Glutamatergic neuron (in vitro differentiated cells): ENCODE data around the gene EXOC6B. TPM values are rescaled to one million over a fixed set of nuclear protein-coding genes. Genes with fewer than 3 reads are reported as not detected.

Experiments
- DNase-seq: peaks from one replicate; pipeline ENCODE4 v3.0.0; 2022
- H3K27ac Mint-ChIP-seq: one replicate; pipeline ENCODE4 v1.8.0; 2020; ENCODE audit warnings: mild to moderate bottlenecking, mixed read lengths, inconsistent platforms; ENCODE audit not compliant: unreplicated experiment
- H3K27me3 Mint-ChIP-seq: one replicate; pipeline ENCODE4 v1.8.0; 2020; ENCODE audit warnings: mild to moderate bottlenecking, moderate library complexity, mixed read lengths, inconsistent platforms; ENCODE audit not compliant: unreplicated experiment
- H3K36me3 Mint-ChIP-seq: one replicate; pipeline ENCODE4 v1.8.0; 2020; ENCODE audit warnings: mild to moderate bottlenecking, mixed read lengths, inconsistent platforms; ENCODE audit not compliant: unreplicated experiment
- H3K4me1 Mint-ChIP-seq: one replicate; pipeline ENCODE4 v1.8.0; 2020; ENCODE audit warnings: mild to moderate bottlenecking, low read depth, mixed read lengths, inconsistent platforms; ENCODE audit not compliant: unreplicated experiment
- H3K4me3 Mint-ChIP-seq: one replicate; pipeline ENCODE4 v1.8.0; 2020; ENCODE audit warnings: mild to moderate bottlenecking, mixed read lengths, inconsistent platforms; ENCODE audit not compliant: unreplicated experiment
- H3K9me3 Mint-ChIP-seq: one replicate; pipeline ENCODE4 v1.8.0; 2020; ENCODE audit warnings: mild to moderate bottlenecking, moderate library complexity, mixed read lengths, inconsistent platforms; ENCODE audit not compliant: unreplicated experiment
- CTCF ChIP-seq: fragments of 200-600 bp; sonication (generic); IDR thresholded peaks from one replicate; pipeline ENCODE4 v1.5.0; 2021; ENCODE audit not compliant: partially characterized antibody, unreplicated experiment
- total RNA-seq: library from RNA; stranded (reverse); fragmentation: NEBNext Ultra II Directional; extraction: Animal tissue kit (Norgen Biotek cat#: 25700); gene quantifications from one replicate; pipeline ENCODE4 v1.2.1, GENCODE V29; 2021; ENCODE audit not compliant: unreplicated experiment

Gene EXOC6B
- total RNA-seq, 1 donor from 2014 or later: 34.5 TPM

GRCh38 chr2:72815655-72816278 is 10.1 kb downstream of the EXOC6B start:
- no peaks in the 10 kb centered on the region for H3K27me3 Mint-ChIP-seq
- H3K36me3 Mint-ChIP-seq: no peaks in the 10 kb centered on the region
- DNase-seq: no peak
- H3K4me3 Mint-ChIP-seq: no peak overlapping the region
- H3K27ac Mint-ChIP-seq: no peak overlapping the region
- peaks cover 2% of the 10 kb centered on the region for H3K9me3 Mint-ChIP-seq
- no peak for TF ChIP-seq CTCF
- no peaks in the 10 kb centered on the region for H3K4me1 Mint-ChIP-seq

GRCh38 chr2:72813841-72814240 is 12.0 kb downstream of the EXOC6B start:
- Mint-ChIP-seq H3K9me3 (peaks cover under 1% of the 10 kb centered on the region), H3K27me3 (no peaks in the 10 kb centered on the region), H3K27ac (no peak overlapping the region), H3K4me3 (no peak overlapping the region), H3K4me1 (no peaks in the 10 kb centered on the region), H3K36me3 (peaks cover 9% of the 10 kb centered on the region)
- DNase-seq: no peak
- no peak for TF ChIP-seq CTCF

GRCh38 chr2:72810165-72810564 is 15.7 kb downstream of the EXOC6B start:
- no peak for DNase-seq
- Mint-ChIP-seq H3K9me3 (peaks cover 1% of the 10 kb centered on the region), H3K4me1 (no peaks in the 10 kb centered on the region), H3K36me3 (peaks cover 21% of the 10 kb centered on the region), H3K27me3 (no peaks in the 10 kb centered on the region), H3K27ac (no peak overlapping the region), H3K4me3 (no peak overlapping the region)
- no peak for TF ChIP-seq CTCF

- Mint-ChIP-seq H3K36me3 (peaks cover 21% of the 10 kb centered on the region), H3K9me3 (peaks cover 1% of the 10 kb centered on the region), H3K4me3 (no peak overlapping the region), H3K4me1 (no peaks in the 10 kb centered on the region), H3K27me3 (no peaks in the 10 kb centered on the region), H3K27ac (no peak overlapping the region)
- no peak for DNase-seq
- no peak for TF ChIP-seq CTCF
Measured at GRCh38 chr2:72809095-72809494, 16.7 kb downstream of the EXOC6B start.

- no peak for DNase-seq
- H3K36me3 Mint-ChIP-seq: peaks cover 21% of the 10 kb centered on the region
- H3K9me3 Mint-ChIP-seq: peaks cover 1% of the 10 kb centered on the region
- H3K4me1 Mint-ChIP-seq: no peaks in the 10 kb centered on the region
- H3K4me3 Mint-ChIP-seq: no peak overlapping the region
- no peak overlapping the region for H3K27ac Mint-ChIP-seq
- no peak for TF ChIP-seq CTCF
- H3K27me3 Mint-ChIP-seq: no peaks in the 10 kb centered on the region
Measured at GRCh38 chr2:72806280-72806945, 19.4 kb downstream of the EXOC6B start.
